ENCODE measurements around the gene TCF7L2.

TCF7L2 gene

DNA sequence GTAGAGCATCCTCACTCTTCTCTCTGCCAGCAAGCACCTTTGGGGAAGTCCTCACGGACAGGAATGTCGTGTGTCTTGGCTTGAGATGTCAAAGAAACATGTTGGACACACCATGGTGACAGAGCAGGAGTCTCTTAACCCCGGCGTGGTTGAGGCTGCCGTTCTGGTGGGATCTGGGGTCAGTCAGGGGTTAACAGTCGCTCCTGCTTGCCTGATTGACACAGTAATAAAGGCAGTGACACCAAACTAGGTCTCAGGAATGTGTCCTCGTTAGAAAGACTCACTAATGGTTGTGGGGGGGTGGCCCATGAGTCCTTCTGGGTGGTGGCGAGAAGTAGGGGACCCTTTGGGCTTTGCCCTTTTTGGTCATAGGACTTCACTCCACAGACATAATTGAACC is 69.0 kb downstream of the TCF7L2 start:
- H3K27ac ChIP-seq: no peak overlapping the region
- TF ChIP-seq, protein P1, sequence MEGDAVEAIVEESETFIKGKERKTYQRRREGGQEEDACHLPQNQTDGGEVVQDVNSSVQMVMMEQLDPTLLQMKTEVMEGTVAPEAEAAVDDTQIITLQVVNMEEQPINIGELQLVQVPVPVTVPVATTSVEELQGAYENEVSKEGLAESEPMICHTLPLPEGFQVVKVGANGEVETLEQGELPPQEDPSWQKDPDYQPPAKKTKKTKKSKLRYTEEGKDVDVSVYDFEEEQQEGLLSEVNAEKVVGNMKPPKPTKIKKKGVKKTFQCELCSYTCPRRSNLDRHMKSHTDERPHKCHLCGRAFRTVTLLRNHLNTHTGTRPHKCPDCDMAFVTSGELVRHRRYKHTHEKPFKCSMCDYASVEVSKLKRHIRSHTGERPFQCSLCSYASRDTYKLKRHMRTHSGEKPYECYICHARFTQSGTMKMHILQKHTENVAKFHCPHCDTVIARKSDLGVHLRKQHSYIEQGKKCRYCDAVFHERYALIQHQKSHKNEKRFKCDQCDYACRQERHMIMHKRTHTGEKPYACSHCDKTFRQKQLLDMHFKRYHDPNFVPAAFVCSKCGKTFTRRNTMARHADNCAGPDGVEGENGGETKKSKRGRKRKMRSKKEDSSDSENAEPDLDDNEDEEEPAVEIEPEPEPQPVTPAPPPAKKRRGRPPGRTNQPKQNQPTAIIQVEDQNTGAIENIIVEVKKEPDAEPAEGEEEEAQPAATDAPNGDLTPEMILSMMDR (conservative IDR thresholded peaks at IDR 0.05): no peak
- no peak for TF ChIP-seq ZFX (IDR thresholded peaks at IDR 0.05)

DNA sequence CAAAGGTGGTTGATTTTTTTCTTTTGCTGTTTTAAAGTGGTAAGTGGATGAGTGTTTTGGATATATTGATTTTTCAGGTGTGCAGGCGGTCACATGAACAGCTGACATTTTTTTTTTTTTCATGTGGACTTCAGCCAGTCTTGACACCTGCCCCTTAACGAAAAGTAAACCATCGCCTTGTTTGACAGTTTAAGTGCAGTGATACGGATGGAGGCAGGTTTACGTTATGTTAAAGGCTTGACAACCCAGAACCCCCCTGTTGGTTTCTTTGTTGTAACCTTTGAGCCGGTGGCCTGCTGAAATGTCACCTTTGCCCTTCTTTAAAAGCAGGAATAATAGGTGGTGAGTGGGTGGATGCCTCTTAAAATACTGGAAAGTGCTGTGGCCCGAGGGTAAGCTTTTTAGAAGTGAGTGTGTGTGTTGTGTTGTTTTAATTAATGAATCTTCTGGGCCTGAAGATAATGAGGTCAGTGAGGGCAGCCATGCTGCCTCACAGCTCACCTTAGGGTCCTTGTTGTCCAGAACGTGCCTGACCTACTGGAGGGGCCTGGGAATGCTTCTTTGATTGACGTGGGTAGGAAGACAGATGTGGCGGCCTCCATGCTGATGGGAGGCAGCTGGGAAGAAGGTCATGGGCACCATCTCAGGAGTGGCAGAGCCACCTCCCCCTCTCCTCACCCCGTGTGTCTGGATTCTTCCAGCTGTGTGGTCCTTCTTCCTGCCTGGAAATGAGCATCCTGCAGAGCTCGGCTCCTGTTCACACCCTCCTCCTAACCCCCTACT is 69.8 kb downstream of the TCF7L2 start:
- no peak overlapping the region for H3K27ac ChIP-seq
- TF ChIP-seq, protein P1 (conservative IDR thresholded peaks at IDR 0.05): no peak
- no peak for TF ChIP-seq ZFX (IDR thresholded peaks at IDR 0.05)

DNA sequence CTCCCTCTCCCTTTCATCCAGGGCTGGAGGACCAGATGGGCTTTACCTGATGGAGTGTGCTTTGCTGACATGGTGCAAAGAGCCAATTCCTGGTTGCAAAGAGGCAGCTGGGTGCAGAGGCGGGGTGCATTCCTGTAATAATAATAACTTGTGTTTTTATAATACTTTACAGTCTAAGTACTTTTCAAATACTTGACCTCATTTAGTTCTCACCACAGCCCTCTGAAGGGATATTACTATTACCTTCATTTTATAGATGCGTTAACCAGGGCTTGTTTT is 70.4 kb downstream of the TCF7L2 start:
- no peak overlapping the region for H3K27ac ChIP-seq
- TF ChIP-seq ZFX (IDR thresholded peaks at IDR 0.05): no peak
- TF ChIP-seq, protein P1 (conservative IDR thresholded peaks at IDR 0.05): no peak

DNA sequence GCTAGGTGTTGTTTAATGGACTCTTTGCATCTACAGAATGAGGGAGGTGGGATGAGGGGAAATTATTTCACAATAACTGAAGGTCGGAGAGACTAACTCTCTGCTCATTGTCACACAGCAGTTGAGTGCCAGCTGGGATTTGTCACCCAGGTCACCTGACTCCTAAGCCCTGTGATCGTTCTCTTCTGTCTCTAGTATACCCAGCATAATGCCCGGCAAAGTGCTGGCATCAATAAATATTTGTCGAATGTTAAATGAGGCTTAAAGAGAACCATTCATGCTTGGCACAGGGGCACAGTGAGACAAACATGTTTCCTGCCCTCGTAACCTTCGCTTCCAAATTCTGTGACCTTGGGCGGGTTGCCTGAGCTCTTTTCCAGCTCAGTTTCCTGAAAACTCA is 70.8 kb downstream of the TCF7L2 start:
- no peak for TF ChIP-seq ZFX (IDR thresholded peaks at IDR 0.05)
- TF ChIP-seq, protein P1 (conservative IDR thresholded peaks at IDR 0.05): no peak
- no peak overlapping the region for H3K27ac ChIP-seq

DNA sequence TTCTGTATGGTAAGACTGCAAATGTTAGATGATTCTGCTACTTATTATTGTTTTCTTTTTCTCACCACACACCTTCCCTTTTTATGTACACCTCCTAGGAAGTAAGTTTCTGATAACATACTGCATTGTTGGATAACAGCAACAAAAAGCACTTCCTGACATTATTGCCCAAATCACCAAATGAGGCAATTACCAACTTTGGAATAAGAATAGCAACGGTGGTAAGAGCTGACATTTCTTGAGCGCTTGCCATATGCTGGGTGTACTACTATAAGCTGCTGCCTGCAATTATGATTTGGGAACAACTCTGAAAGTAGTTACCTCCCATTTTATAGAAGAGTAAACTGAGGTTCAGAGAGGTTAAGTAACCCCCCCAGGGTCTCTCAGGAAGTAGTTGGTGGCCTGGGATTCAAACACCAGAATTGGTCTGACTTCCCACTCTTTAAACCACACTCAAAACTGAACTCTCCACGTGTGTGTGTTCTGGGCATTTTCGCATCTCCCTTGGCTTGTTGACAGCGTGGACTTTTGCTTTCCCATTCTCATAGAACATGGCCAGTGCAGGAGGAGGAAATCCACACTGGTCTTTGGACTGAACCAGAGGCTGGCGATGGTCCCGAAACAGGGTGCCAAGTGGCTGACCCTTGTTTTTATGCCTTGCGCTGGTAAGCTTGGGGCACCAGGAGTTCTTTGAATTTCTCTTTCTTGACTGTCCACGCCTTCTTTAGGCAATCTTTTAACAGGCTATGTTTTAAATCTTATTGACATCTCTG is 71.4 kb downstream of the TCF7L2 start:
- no peak overlapping the region for H3K27ac ChIP-seq
- TF ChIP-seq ZFX (IDR thresholded peaks at IDR 0.05): no peak
- TF ChIP-seq, protein P1 (conservative IDR thresholded peaks at IDR 0.05): no peak

DNA sequence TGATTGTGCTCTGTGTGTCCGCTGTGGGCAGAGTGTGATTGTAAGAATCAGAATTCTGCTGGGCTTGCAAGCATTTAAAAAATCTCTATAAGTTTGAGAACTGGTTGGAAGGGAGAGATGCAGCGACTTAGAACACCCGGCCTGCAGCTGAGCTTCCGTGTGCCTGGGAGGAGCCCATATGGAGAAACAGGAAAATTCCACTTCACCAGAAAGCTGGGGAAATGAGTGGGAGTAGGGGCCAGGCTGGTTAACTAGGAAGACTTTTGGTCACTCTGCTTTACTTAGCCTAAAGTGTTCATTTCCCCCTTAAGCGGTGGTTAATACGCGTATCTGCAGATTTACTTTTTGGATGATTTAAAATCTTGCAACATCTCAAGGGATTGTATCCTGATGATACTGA is 72.2 kb downstream of the TCF7L2 start:
- no peak overlapping the region for H3K27ac ChIP-seq
- TF ChIP-seq ZFX (IDR thresholded peaks at IDR 0.05): no peak
- TF ChIP-seq, protein P1 (conservative IDR thresholded peaks at IDR 0.05): no peak

DNA sequence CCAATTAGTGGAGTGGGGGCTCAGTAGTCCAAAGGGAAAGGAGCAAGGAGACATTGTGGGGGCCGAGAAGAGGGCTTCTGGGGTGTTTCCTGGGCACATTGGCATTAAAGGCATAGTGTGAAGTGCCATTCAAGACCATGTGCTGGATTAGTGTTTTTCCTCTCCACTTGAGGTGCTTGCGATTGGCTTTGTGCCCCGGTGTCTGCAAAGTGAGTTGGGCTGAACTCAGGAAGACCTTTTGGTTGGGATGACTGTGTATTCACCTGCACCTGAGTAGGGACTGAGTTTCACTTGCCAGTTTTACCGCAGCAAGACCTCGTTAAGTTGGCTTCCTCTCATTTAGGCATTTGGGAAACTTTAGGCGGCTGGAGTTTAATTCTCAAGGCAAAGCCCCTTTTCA is 73.0 kb downstream of the TCF7L2 start:
- TF ChIP-seq, protein P1 (conservative IDR thresholded peaks at IDR 0.05): no peak
- no peak for TF ChIP-seq ZFX (IDR thresholded peaks at IDR 0.05)
- no peak overlapping the region for H3K27ac ChIP-seq
